Measurements from ENCODE around the gene UPK3A.
"Not testable (repeated sequence)": the region's sequence is repeated elsewhere in the genome, so short reads cannot be mapped to it uniquely, and the experiment has no call there.

UPK3A gene

GRCh38 chr22:45246060-45246985 is 38.4 kb upstream of the UPK3A start:
- Mint-ChIP-seq H3K4me3 (no peak overlapping the region), H3K9me3 (no peaks in the 10 kb centered on the region), H3K27me3 (peaks cover 5% of the 10 kb centered on the region), H3K36me3 (ENCODE audit: low read depth) (no peaks in the 10 kb centered on the region), H3K4me1 (ENCODE audit: low read depth) (peaks cover 28% of the 10 kb centered on the region), H3K27ac (no peak overlapping the region)
- intact Hi-C loops (cut with micrococcal nuclease): no loop called here

- Mint-ChIP-seq H3K36me3 (ENCODE audit: low read depth) (no peaks in the 10 kb centered on the region), H3K27me3 (peaks cover 3% of the 10 kb centered on the region), H3K4me1 (ENCODE audit: low read depth) (peaks cover 11% of the 10 kb centered on the region), H3K4me3 (no peak overlapping the region), H3K27ac (peak overlapping the region; percentile 30), H3K9me3 (no peaks in the 10 kb centered on the region)
- intact Hi-C loops (cut with micrococcal nuclease): no loop called here
These were observed 35.8 kb upstream of the UPK3A start for GRCh38 chr22:45248832-45249561.

GRCh38 chr22:45251825-45252224 is 32.9 kb upstream of the UPK3A start:
- Mint-ChIP-seq H3K27me3 (peaks cover 5% of the 10 kb centered on the region), H3K27ac (no peak overlapping the region), H3K4me3 (no peak overlapping the region), H3K4me1 (ENCODE audit: low read depth) (peaks cover under 1% of the 10 kb centered on the region), H3K36me3 (ENCODE audit: low read depth) (no peaks in the 10 kb centered on the region), H3K9me3 (no peaks in the 10 kb centered on the region)
- intact Hi-C loops (cut with micrococcal nuclease): no loop called here

- intact Hi-C loops (cut with micrococcal nuclease): no loop called here
- Mint-ChIP-seq H3K27ac (no peak overlapping the region), H3K9me3 (no peaks in the 10 kb centered on the region), H3K4me1 (ENCODE audit: low read depth) (no peaks in the 10 kb centered on the region), H3K4me3 (no peak overlapping the region), H3K27me3 (peaks cover 5% of the 10 kb centered on the region), H3K36me3 (ENCODE audit: low read depth) (no peaks in the 10 kb centered on the region)
These were observed 31.6 kb upstream of the UPK3A start for GRCh38 chr22:45253039-45253641.

- Mint-ChIP-seq H3K4me1 (ENCODE audit: low read depth) (no peaks in the 10 kb centered on the region), H3K4me3 (no peak overlapping the region), H3K27ac (no peak overlapping the region), H3K27me3 (peaks cover 2% of the 10 kb centered on the region), H3K36me3 (ENCODE audit: low read depth) (no peaks in the 10 kb centered on the region), H3K9me3 (no peaks in the 10 kb centered on the region)
- intact Hi-C loops (cut with micrococcal nuclease): no loop called here
These were observed 30.4 kb upstream of the UPK3A start for GRCh38 chr22:45254388-45254787.

- no peaks in the 10 kb centered on the region for H3K9me3 Mint-ChIP-seq
- no peak overlapping the region for H3K27ac Mint-ChIP-seq
- intact Hi-C loops (cut with micrococcal nuclease): no loop called here
- H3K27me3 Mint-ChIP-seq: peaks cover 2% of the 10 kb centered on the region
- H3K4me1 Mint-ChIP-seq (ENCODE audit: low read depth): peaks cover 4% of the 10 kb centered on the region
- H3K4me3 Mint-ChIP-seq: no peak overlapping the region
- H3K36me3 Mint-ChIP-seq (ENCODE audit: low read depth): no peaks in the 10 kb centered on the region
These were observed 29.9 kb upstream of the UPK3A start for GRCh38 chr22:45254789-45255278.

GRCh38 chr22:45257941-45258340 is 26.8 kb upstream of the UPK3A start:
- H3K27ac Mint-ChIP-seq; H3K9me3 Mint-ChIP-seq; H3K36me3 Mint-ChIP-seq (ENCODE audit: low read depth); H3K27me3 Mint-ChIP-seq; H3K4me3 Mint-ChIP-seq; intact Hi-C loops (cut with micrococcal nuclease): not testable (repeated sequence)
- peaks cover 31% of the 10 kb centered on the region for H3K4me1 Mint-ChIP-seq (ENCODE audit: low read depth)

GRCh38 chr22:45259754-45260394 is 24.9 kb upstream of the UPK3A start:
- H3K4me1 Mint-ChIP-seq (ENCODE audit: low read depth): peaks cover 50% of the 10 kb centered on the region
- no peak overlapping the region for H3K4me3 Mint-ChIP-seq
- H3K27ac Mint-ChIP-seq: peak overlapping the region; percentile 87
- H3K9me3 Mint-ChIP-seq: no peaks in the 10 kb centered on the region
- intact Hi-C loops (cut with micrococcal nuclease): loop anchor here (10.0 kb wide), 1 partner anchor 55 kb away; no protein-coding TSS in a partner anchor
- peaks cover 2% of the 10 kb centered on the region for H3K27me3 Mint-ChIP-seq
- no peaks in the 10 kb centered on the region for H3K36me3 Mint-ChIP-seq (ENCODE audit: low read depth)

- not testable (repeated sequence) for H3K36me3 Mint-ChIP-seq (ENCODE audit: low read depth); H3K9me3 Mint-ChIP-seq; H3K4me3 Mint-ChIP-seq; H3K27me3 Mint-ChIP-seq
- intact Hi-C loops (cut with micrococcal nuclease): loop anchor here (10.0 kb wide), 1 partner anchor 54 kb away; no protein-coding TSS in a partner anchor
- H3K27ac Mint-ChIP-seq: peak overlapping the region; percentile 87
- peaks cover 50% of the 10 kb centered on the region for H3K4me1 Mint-ChIP-seq (ENCODE audit: low read depth)
These were observed 24.4 kb upstream of the UPK3A start for GRCh38 chr22:45260395-45260759.

- Mint-ChIP-seq H3K4me1 (ENCODE audit: low read depth) (peaks cover 50% of the 10 kb centered on the region), H3K9me3 (no peaks in the 10 kb centered on the region), H3K27me3 (no peaks in the 10 kb centered on the region), H3K36me3 (ENCODE audit: low read depth) (no peaks in the 10 kb centered on the region), H3K27ac (peak overlapping the region; percentile 87), H3K4me3 (no peak overlapping the region)
- intact Hi-C loops (cut with micrococcal nuclease): loop anchor here (10.0 kb wide), 1 partner anchor 53 kb away; no protein-coding TSS in a partner anchor
These were observed 23.2 kb upstream of the UPK3A start for GRCh38 chr22:45261407-45262088.

- Mint-ChIP-seq H3K9me3 (no peaks in the 10 kb centered on the region), H3K4me1 (ENCODE audit: low read depth) (peaks cover 50% of the 10 kb centered on the region), H3K27ac (peak overlapping the region; percentile 87), H3K4me3 (no peak overlapping the region), H3K27me3 (no peaks in the 10 kb centered on the region), H3K36me3 (ENCODE audit: low read depth) (no peaks in the 10 kb centered on the region)
- intact Hi-C loops (cut with micrococcal nuclease): loop anchor here (10.0 kb wide), 1 partner anchor 52 kb away; no protein-coding TSS in a partner anchor
These were observed 22.4 kb upstream of the UPK3A start for GRCh38 chr22:45262195-45262930.

- Mint-ChIP-seq H3K9me3 (no peaks in the 10 kb centered on the region), H3K4me3 (no peak overlapping the region), H3K27me3 (peaks cover 4% of the 10 kb centered on the region), H3K4me1 (ENCODE audit: low read depth) (peaks cover 55% of the 10 kb centered on the region), H3K36me3 (ENCODE audit: low read depth) (no peaks in the 10 kb centered on the region), H3K27ac (peak overlapping the region; percentile 87)
- intact Hi-C loops (cut with micrococcal nuclease): loop anchor here (10.0 kb wide), 1 partner anchor 52 kb away; no protein-coding TSS in a partner anchor
These were observed 21.8 kb upstream of the UPK3A start for GRCh38 chr22:45262931-45263462.
